Measurements from ENCODE around the gene PLEKHG2. TPM values are rescaled to one million over a fixed set of nuclear protein-coding genes. Genes with fewer than 3 reads are reported as not detected.
A peak's percentile ranks its signal among the peaks of the same experiment; 100 is the strongest.

PLEKHG2 gene
- total RNA-seq = 1 to 10 TPM; 3.7 to 4.5 TPM
- polyA plus RNA-seq = 1 to 10 TPM; 2.1 to 2.2 TPM

GRCh38 chr19:39412100-39412866 lies at the start of gene PLEKHG2:
TSS of gene PLEKHG2 (plus strand) at chr19:39412669. CDS start at chr19:39414087, 1,418 bp downstream.
- peaks cover 0 to 9% (median 0%) of the 10 kb centered on the region in 4 donors for H3K36me3 ChIP-seq (ENCODE audit: control insufficient read depth in 4 of 4, insufficient read depth in 3 of 4, low read depth in 1 of 4, low read length in 3 of 4)
- no peaks in the 10 kb centered on the region for H3K27me3 ChIP-seq (ENCODE audit: control insufficient read depth in 4 of 4, insufficient read depth in 4 of 4, low read length in 3 of 4)
- TF ChIP-seq RXRA (IDR thresholded peaks at IDR 0.05) (peak; percentile 45 to 51), CTCF (IDR thresholded peaks at IDR 0.05; ENCODE audit: low read depth, low read length, missing input control) (peak; percentile 65), GABPA (IDR thresholded peaks at IDR 0.05 in 1 of 2, conservative IDR thresholded peaks at IDR 0.05 in 1 of 2) (peak; percentile 65 to 84), MAX (IDR thresholded peaks at IDR 0.05) (peak; percentile 79), SP1 (IDR thresholded peaks at IDR 0.05) (peak; percentile 87), YY1 (IDR thresholded peaks at IDR 0.05) (peak; percentile 27), NR2F2 (IDR thresholded peaks at IDR 0.05) (peak; percentile 57), ATF3 (IDR thresholded peaks at IDR 0.05) (peak; percentile 99), JUND (IDR thresholded peaks at IDR 0.05) (peak in 1 of 2 donors; percentile 79), EGR1 (IDR thresholded peaks at IDR 0.05; ENCODE audit: low read depth in 2 of 2) (peak; percentile 13 to 55), RAD21 (IDR thresholded peaks at IDR 0.05) (peak; percentile 46 to 62), FOXA2 (IDR thresholded peaks at IDR 0.05) (peak; percentile 18), HNF4G (IDR thresholded peaks at IDR 0.05) (no peak), TAF1 (conservative IDR thresholded peaks at IDR 0.05) (no peak), REST (IDR thresholded peaks at IDR 0.05) (peak; percentile 52), ZBTB33 (IDR thresholded peaks at IDR 0.05) (peak; percentile 95), FOXA1 (IDR thresholded peaks at IDR 0.05) (peak; percentile 54), HNF4A (conservative IDR thresholded peaks at IDR 0.05) (peak; percentile 69 to 70)
- peak; percentile 98 for DNase-seq (ENCODE audit: low spot score)
- H3K4me1 ChIP-seq (ENCODE audit: control insufficient read depth in 4 of 4, insufficient read depth in 4 of 4, low read length in 3 of 4) = peaks cover 5 to 32% (median 11%) of the 10 kb centered on the region in 4 donors
- peak within 1 kb of the TSS; percentile 89 to 98 for H3K27ac ChIP-seq (ENCODE audit: low read depth in 1 of 2, low read length in 2 of 2)
- no peaks in the 10 kb centered on the region for H3K9me3 ChIP-seq (ENCODE audit: control insufficient read depth in 4 of 4, low read length in 3 of 4)
- under 1% methylated on average over 60 of the region's 60 CpGs for WGBS
- H3K4me3 ChIP-seq (ENCODE audit: low read depth in 1 of 3, low read length in 3 of 3) = peak within 1 kb of the TSS; percentile 15 to 94 (median 80)
- H3K9ac ChIP-seq (ENCODE audit: low read depth in 1 of 2, low read length in 2 of 2) = peak within 1 kb of the TSS; percentile 64 to 98
